ENCODE results near the gene TIAM2.

- TF ChIP-seq CTCF (IDR thresholded peaks at IDR 0.05) (no peak), POLR2A (IDR thresholded peaks at IDR 0.05) (no peak)
These were observed 126.6 kb downstream of the TIAM2 start for GRCh38 chr6:155121699-155122098.

Measured in tibial nerve (tissue), 3 donors.